Type B pancreatic cell (in vitro differentiated cells): Measurements from ENCODE around the gene OSER1. TPM values are rescaled to one million over a fixed set of nuclear protein-coding genes. Genes with fewer than 3 reads are reported as not detected.

Source experiments
- DNase-seq: peaks from one replicate; pipeline ENCODE4 v3.0.0; 2021; ENCODE audit warnings: mixed read lengths; ENCODE audit not compliant: unreplicated experiment; ENCODE audit errors: extremely low spot score
- H3K27ac Mint-ChIP-seq: 2 replicates; pipeline ENCODE4 v1.8.0; 2021; ENCODE audit warnings: mild to moderate bottlenecking, mixed read lengths
- H3K27me3 Mint-ChIP-seq: 2 replicates; pipeline ENCODE4 v1.8.0; 2021; ENCODE audit warnings: mixed read lengths
- H3K36me3 Mint-ChIP-seq: 2 replicates; pipeline ENCODE4 v1.8.0; 2021; ENCODE audit warnings: mixed read lengths
- H3K4me1 Mint-ChIP-seq: one replicate; pipeline ENCODE4 v1.8.0; 2021; ENCODE audit warnings: mixed read lengths; ENCODE audit not compliant: unreplicated experiment
- H3K4me3 Mint-ChIP-seq: 2 replicates; pipeline ENCODE4 v1.8.0; 2021; ENCODE audit warnings: mild to moderate bottlenecking, mixed read lengths
- H3K9me3 Mint-ChIP-seq: 2 replicates; pipeline ENCODE4 v1.8.0; 2021; ENCODE audit warnings: mixed read lengths
- total RNA-seq: library from RNA; stranded (reverse); gene quantifications from 2 replicates; pipeline ENCODE4 v1.2.1, GENCODE V29; 2021; ENCODE audit warnings: low replicate concordance
- TF ChIP-seq, protein P1 (sequence below): fragments of 200-600 bp; sonication (generic); conservative IDR thresholded peaks from 2 replicates; pipeline ENCODE4 v1.5.0; 2021; ENCODE audit warnings: antibody characterized with exemption, mild to moderate bottlenecking

Gene OSER1
- total RNA-seq, 1 donor from 2014 or later = 31.1 TPM

DNA sequence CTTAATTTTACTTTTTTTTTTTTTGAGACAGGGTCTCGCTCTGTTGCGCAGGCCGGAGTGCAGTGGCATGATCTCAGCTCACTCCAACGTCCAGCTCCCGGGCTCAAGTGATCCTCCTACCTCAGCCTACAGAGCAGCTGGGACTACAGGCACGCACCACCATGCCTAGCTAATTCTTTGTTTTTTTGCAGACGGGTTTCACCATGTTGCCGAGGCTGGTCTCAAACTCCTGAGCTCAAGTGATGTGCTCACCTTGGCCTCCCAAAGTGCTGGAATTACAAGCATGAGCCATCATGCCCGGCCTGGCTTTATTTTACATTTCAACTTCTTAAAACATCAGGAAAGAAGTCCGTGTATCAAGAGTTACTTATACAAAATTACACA lies 5.7 kb downstream of the OSER1 start:
- no peaks in the 10 kb centered on the region for H3K9me3 Mint-ChIP-seq
- peaks cover 39% of the 10 kb centered on the region for H3K4me1 Mint-ChIP-seq
- TF ChIP-seq, protein P1, sequence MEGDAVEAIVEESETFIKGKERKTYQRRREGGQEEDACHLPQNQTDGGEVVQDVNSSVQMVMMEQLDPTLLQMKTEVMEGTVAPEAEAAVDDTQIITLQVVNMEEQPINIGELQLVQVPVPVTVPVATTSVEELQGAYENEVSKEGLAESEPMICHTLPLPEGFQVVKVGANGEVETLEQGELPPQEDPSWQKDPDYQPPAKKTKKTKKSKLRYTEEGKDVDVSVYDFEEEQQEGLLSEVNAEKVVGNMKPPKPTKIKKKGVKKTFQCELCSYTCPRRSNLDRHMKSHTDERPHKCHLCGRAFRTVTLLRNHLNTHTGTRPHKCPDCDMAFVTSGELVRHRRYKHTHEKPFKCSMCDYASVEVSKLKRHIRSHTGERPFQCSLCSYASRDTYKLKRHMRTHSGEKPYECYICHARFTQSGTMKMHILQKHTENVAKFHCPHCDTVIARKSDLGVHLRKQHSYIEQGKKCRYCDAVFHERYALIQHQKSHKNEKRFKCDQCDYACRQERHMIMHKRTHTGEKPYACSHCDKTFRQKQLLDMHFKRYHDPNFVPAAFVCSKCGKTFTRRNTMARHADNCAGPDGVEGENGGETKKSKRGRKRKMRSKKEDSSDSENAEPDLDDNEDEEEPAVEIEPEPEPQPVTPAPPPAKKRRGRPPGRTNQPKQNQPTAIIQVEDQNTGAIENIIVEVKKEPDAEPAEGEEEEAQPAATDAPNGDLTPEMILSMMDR = no peak
- peak overlapping the region; percentile 18 for H3K4me3 Mint-ChIP-seq
- H3K36me3 Mint-ChIP-seq = peaks cover 33% of the 10 kb centered on the region
- no peak for DNase-seq
- H3K27me3 Mint-ChIP-seq = no peaks in the 10 kb centered on the region
- H3K27ac Mint-ChIP-seq = peak overlapping the region; percentile 95

DNA sequence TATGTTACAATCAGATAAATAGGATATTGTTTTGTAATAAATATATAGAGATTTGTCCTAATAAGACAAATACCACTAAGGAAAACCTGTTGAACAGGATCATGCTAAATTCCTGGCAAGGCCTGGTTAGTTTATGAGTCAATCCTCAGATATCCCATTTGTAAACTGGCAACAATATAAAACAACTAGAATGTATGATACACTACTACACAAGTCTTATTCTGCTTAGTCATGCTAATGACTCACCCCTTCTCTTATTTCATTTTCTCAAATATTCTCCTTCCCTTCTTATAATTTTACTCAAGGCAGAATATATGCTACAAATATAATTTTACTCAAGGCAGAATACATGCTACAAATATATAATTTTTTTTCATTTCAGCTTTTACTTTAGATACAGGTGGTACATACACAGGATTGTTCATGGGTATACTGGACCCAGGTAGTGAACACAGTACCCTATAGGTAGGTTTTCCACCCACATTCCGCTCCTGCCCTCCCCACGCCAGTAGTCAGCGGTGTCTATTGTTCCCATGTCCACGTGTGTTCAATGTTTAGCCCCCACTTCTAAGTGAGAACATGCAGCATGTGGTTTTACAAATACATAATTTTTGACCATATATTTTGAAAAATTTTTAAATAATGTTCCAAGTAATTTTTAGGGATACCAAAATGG lies 6.3 kb downstream of the OSER1 start:
- Mint-ChIP-seq H3K27me3 (no peaks in the 10 kb centered on the region), H3K4me1 (peaks cover 36% of the 10 kb centered on the region), H3K27ac (peak overlapping the region; percentile 95), H3K36me3 (peaks cover 37% of the 10 kb centered on the region), H3K9me3 (no peaks in the 10 kb centered on the region), H3K4me3 (peak overlapping the region; percentile 80)
- DNase-seq = no peak
- TF ChIP-seq, protein P1 = no peak

DNA sequence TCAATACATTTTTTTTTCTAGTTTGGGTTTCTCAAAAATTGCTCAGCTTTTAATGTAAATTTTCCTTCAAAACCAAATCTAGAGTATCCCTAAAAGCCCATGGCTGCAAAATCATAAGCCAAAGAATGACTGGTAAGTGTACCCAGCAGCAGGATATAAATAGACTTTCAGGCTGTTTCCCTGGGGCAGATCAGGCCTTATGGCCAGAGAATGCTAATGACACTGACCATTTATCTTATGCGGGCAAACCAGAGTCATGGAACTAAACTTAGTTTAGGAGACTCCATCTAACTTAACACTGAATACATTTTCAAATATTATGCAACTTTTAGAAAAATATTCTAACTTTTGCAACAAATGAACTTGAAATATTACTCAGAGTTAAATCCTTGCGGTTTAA lies 7.4 kb downstream of the OSER1 start:
- Mint-ChIP-seq H3K36me3 (peaks cover 43% of the 10 kb centered on the region), H3K27me3 (no peaks in the 10 kb centered on the region), H3K9me3 (no peaks in the 10 kb centered on the region), H3K4me1 (peaks cover 25% of the 10 kb centered on the region), H3K4me3 (no peak overlapping the region), H3K27ac (peak overlapping the region; percentile 95)
- TF ChIP-seq, protein P1 = no peak
- no peak for DNase-seq

DNA sequence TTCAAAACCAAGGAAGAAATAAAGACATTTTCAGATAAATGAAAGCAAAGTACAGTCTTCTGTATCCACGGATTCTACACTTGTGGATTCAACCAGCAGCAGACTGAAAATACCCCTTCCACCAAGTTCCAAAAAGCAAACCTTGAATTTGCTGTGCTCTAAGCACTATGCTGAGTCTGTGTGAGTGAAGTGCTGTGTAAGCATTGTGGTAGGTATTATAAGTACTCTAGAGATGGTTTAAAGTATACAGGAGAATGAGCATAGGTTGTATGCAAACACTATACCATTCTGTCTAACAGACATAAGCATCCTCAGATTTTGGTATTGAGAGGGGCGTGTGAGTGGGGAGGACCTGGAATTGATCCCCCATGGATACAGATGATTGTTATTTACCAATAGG lies 9.6 kb downstream of the OSER1 start:
- H3K4me1 Mint-ChIP-seq = peaks cover 5% of the 10 kb centered on the region
- DNase-seq = no peak
- no peaks in the 10 kb centered on the region for H3K9me3 Mint-ChIP-seq
- TF ChIP-seq, protein P1 = no peak
- no peak overlapping the region for H3K4me3 Mint-ChIP-seq
- peaks cover 37% of the 10 kb centered on the region for H3K36me3 Mint-ChIP-seq
- no peaks in the 10 kb centered on the region for H3K27me3 Mint-ChIP-seq
- H3K27ac Mint-ChIP-seq = no peak overlapping the region

DNA sequence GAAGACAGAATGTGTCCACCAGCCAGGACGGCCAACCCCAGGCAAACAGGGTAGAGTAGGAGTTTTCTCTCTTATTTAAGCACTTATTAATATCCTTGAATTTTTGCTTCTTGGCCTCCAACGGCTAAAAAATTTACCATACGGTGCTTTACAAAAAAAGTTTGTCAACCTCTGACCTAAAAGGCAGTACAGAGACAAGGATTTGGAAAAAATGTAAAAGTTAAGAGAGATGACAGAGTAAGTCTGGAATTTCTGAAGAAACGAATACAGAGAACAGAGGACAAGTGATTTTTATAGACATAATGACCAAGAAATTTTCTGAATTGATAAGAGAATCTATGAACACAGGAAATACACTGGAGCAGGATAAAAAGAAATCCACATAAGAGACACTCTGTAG lies 10.2 kb downstream of the OSER1 start:
- H3K4me1 Mint-ChIP-seq = peaks cover 4% of the 10 kb centered on the region
- no peaks in the 10 kb centered on the region for H3K9me3 Mint-ChIP-seq
- no peak overlapping the region for H3K27ac Mint-ChIP-seq
- H3K36me3 Mint-ChIP-seq = peaks cover 36% of the 10 kb centered on the region
- no peaks in the 10 kb centered on the region for H3K27me3 Mint-ChIP-seq
- no peak overlapping the region for H3K4me3 Mint-ChIP-seq
- TF ChIP-seq, protein P1 = no peak
- no peak for DNase-seq
